GM23338 (cell line): ENCODE results near the gene DOLK. TPM values are rescaled to one million over a fixed set of nuclear protein-coding genes. Genes with fewer than 3 reads are reported as not detected.

Experiments used
- ATAC-seq: fragments of 200-7000 bp; cut with Tn5 transposase; 3 replicates; pipeline ENCODE4 v1.9.1; 2020
- DNase-seq: peaks from one replicate; pipeline ENCODE4 v3.0.0-alpha.2; 2015; ENCODE audit warnings: low spot score
- H2AFZ ChIP-seq: fragments of 200-600 bp; sonication (generic); 2 replicates; pipeline ENCODE4 v1.8.0; 2016; ENCODE audit warnings: antibody characterized with exemption, mild to moderate bottlenecking, moderate library complexity
- H3F3A ChIP-seq: fragments of 200-600 bp; sonication (generic); replicated peaks from 2 replicates; pipeline ENCODE4 v1.8.0; 2017; ENCODE audit warnings: antibody characterized with exemption, mixed run types, low read depth
- H3K27ac ChIP-seq: fragments of 200-600 bp; sonication (generic); 2 replicates; pipeline ENCODE4 v1.6.1; 2016; ENCODE audit warnings: low read depth
- H3K27me3 ChIP-seq: fragments of 200-600 bp; sonication (generic); 2 replicates; pipeline ENCODE4 v1.8.0; 2016; ENCODE audit warnings: mild to moderate bottlenecking, mixed run types, moderate library complexity; ENCODE audit not compliant: insufficient read depth
- H3K36me3 ChIP-seq: fragments of 200-600 bp; sonication (generic); 2 replicates; pipeline ENCODE4 v1.8.0; 2016; ENCODE audit warnings: mild to moderate bottlenecking; ENCODE audit not compliant: insufficient read depth
- H3K4me1 ChIP-seq: fragments of 200-600 bp; sonication (generic); 2 replicates; pipeline ENCODE4 v1.8.0; 2016; ENCODE audit warnings: mild to moderate bottlenecking, moderate library complexity; ENCODE audit not compliant: insufficient read depth
- H3K4me2 ChIP-seq: fragments of 200-600 bp; sonication (generic); 2 replicates; pipeline ENCODE4 v1.7.1; 2017; ENCODE audit warnings: mixed run types
- H3K4me3 ChIP-seq: fragments of 200-600 bp; sonication (generic); 2 replicates; pipeline ENCODE4 v1.6.1; 2016; ENCODE audit warnings: mixed run types
- H3K79me2 ChIP-seq: fragments of 200-600 bp; sonication (generic); replicated peaks from 2 replicates; pipeline ENCODE4 v1.8.0; 2017; ENCODE audit warnings: mild to moderate bottlenecking; ENCODE audit not compliant: insufficient read depth
- H3K9me2 ChIP-seq: fragments of 200-600 bp; sonication (generic); 2 replicates; pipeline ENCODE4 v1.8.0; 2017; ENCODE audit not compliant: insufficient read depth
- H4K20me1 ChIP-seq: fragments of 200-600 bp; sonication (generic); replicated peaks from 2 replicates; pipeline ENCODE4 v1.8.0; 2017; ENCODE audit warnings: mild to moderate bottlenecking; ENCODE audit not compliant: insufficient read depth
- H3K27ac Mint-ChIP-seq: 2 replicates; pipeline ENCODE4 v1.8.0; 2020; ENCODE audit warnings: inconsistent platforms, mild to moderate bottlenecking, moderate library complexity, mixed read lengths
- H3K27me3 Mint-ChIP-seq: 3 replicates; pipeline ENCODE4 v1.8.0; 2022; ENCODE audit warnings: low read depth, mild to moderate bottlenecking, moderate library complexity, mixed read lengths, inconsistent platforms; ENCODE audit not compliant: insufficient read depth, poor library complexity
- H3K36me3 Mint-ChIP-seq: 3 replicates; pipeline ENCODE4 v1.8.0; 2021; ENCODE audit warnings: low read depth, mild to moderate bottlenecking, inconsistent platforms, moderate library complexity, mixed read lengths
- H3K4me1 Mint-ChIP-seq: 3 replicates; pipeline ENCODE4 v1.8.0; 2020; ENCODE audit warnings: mild to moderate bottlenecking, inconsistent platforms, mixed read lengths
- H3K4me3 Mint-ChIP-seq: 3 replicates; pipeline ENCODE4 v1.8.0; 2021; ENCODE audit warnings: moderate library complexity, mild to moderate bottlenecking, inconsistent platforms, mixed read lengths
- H3K9me3 Mint-ChIP-seq: 3 replicates; pipeline ENCODE4 v1.8.0; 2020; ENCODE audit warnings: moderate library complexity, mild to moderate bottlenecking, inconsistent platforms, mixed read lengths
- CTCF ChIP-seq, 2 experiments: fragments of 200-600 bp in 1 of 2; sonication (generic) in 1 of 2; conservative IDR thresholded peaks; 2 replicates each; pipeline versions ENCODE4 v1.5.1 to v1.6.1; 2016 to 2017; ENCODE audit warnings: antibody characterized with exemption in 2 of 2, low read depth in 2 of 2, mild to moderate bottlenecking in 2 of 2, moderate library complexity in 1 of 2
- ETS1 ChIP-seq: IDR thresholded peaks from 2 replicates; pipeline ENCODE4 v1.6.1; 2016; ENCODE audit warnings: antibody characterized with exemption
- EZH2 ChIP-seq: fragments of 200-600 bp; sonication (generic); IDR thresholded peaks from one replicate; pipeline ENCODE4 v1.8.0; 2017; ENCODE audit warnings: antibody characterized with exemption, mild to moderate bottlenecking, low read depth; ENCODE audit not compliant: unreplicated experiment
- EZH2phosphoT487 ChIP-seq: fragments of 200-600 bp; sonication (generic); IDR thresholded peaks from one replicate; pipeline ENCODE4 v1.8.1; 2018; ENCODE audit warnings: antibody characterized with exemption; ENCODE audit not compliant: unreplicated experiment
- STAT1 ChIP-seq: IDR thresholded peaks from one replicate; pipeline ENCODE4 v1.6.1; 2016; ENCODE audit warnings: antibody characterized with exemption; ENCODE audit not compliant: unreplicated experiment
- ZNF114 ChIP-seq: fragments of 250-450 bp; sonication (Bioruptor Pico); IDR thresholded peaks from 2 replicates; pipeline ENCODE4 v1.5.0; 2020; ENCODE audit warnings: mild to moderate bottlenecking, moderate library complexity
- ZNF331 ChIP-seq: fragments of 250-450 bp; sonication (Bioruptor Pico); IDR thresholded peaks from 2 replicates; pipeline ENCODE4 v1.5.0; 2020; ENCODE audit warnings: low read depth, mild to moderate bottlenecking, moderate library complexity
- ZNF462 ChIP-seq: fragments of 250-450 bp; sonication (Bioruptor Pico); IDR thresholded peaks from 2 replicates; pipeline ENCODE4 v1.5.0; 2020; ENCODE audit warnings: mild to moderate bottlenecking, moderate library complexity
- polyA plus RNA-seq: library from polyadenylated mRNA; unstranded; fragments of >200 nt; fragmentation: Nextera tagmentation; extraction: Ambion mirVana; gene quantifications from 2 replicates; pipeline ENCODE4 v1.2.1, GENCODE V29; 2016
- total RNA-seq: library from RNA; depleted of rRNA; stranded (reverse); fragments of >200 nt; shearing (Covaris generic); gene quantifications from 2 replicates; pipeline ENCODE4 v1.2.3, GENCODE V29; 2014

The DOLK gene
- total and polyA plus RNA-seq, 2 experiments from 2014 or later: 9.8 to 20.2 TPM

- peaks cover 6% of the 10 kb centered on the region for H3K27me3 Mint-ChIP-seq
- Histone ChIP-seq H3K4me1 (peaks cover 13% of the 10 kb centered on the region), H3K4me2 (peak overlapping the region; percentile 64), H3K79me2 (peaks cover 31% of the 10 kb centered on the region), H3K9me2 (no peaks in the 10 kb centered on the region), H3F3A (no peaks in the 10 kb centered on the region), H2AFZ (no peak overlapping the region), H4K20me1 (peaks cover 16% of the 10 kb centered on the region; the same call in 1 of the 2 replicates), H3K4me3 (no peak overlapping the region), H3K36me3 (peaks cover 5% of the 10 kb centered on the region; the same call in 1 of the 2 replicates), H3K27ac (peak overlapping the region; percentile 94), H3K27me3 (no peaks in the 10 kb centered on the region)
- H3K9me3 Mint-ChIP-seq: no peaks in the 10 kb centered on the region
- H3K36me3 Mint-ChIP-seq: peaks cover 68% of the 10 kb centered on the region
- H3K4me1 Mint-ChIP-seq: peaks cover 32% of the 10 kb centered on the region
- H3K27ac Mint-ChIP-seq: peak overlapping the region; percentile 95
- ATAC-seq (peak; percentile 26), DNase-seq (peak; percentile 28)
- TF ChIP-seq ZNF331 (CRISPR knock-in tag): no peak
- no peak for TF ChIP-seq CTCF (conservative IDR thresholded peaks at IDR 0.05; ENCODE audit: low read depth in 2 of 2)
- TF ChIP-seq EZH2: no peak
- no peak overlapping the region for H3K4me3 Mint-ChIP-seq
Measured at GRCh38 chr9:128911529-128912035, 35.8 kb downstream of the DOLK start.

- Mint-ChIP-seq H3K27ac (0 out of 2 replicates have a peak overlapping the region, but pooled peaks have one; percentile 95), H3K27me3 (peaks cover 6% of the 10 kb centered on the region), H3K36me3 (peaks cover 67% of the 10 kb centered on the region), H3K4me3 (no peak overlapping the region), H3K9me3 (no peaks in the 10 kb centered on the region), H3K4me1 (peaks cover 32% of the 10 kb centered on the region)
- Histone ChIP-seq H3K27ac (peak overlapping the region; percentile 94; the same call in 1 of the 2 replicates), H3K9me2 (no peaks in the 10 kb centered on the region), H3K79me2 (peaks cover 31% of the 10 kb centered on the region), H3K36me3 (peaks cover 5% of the 10 kb centered on the region; the same call in 1 of the 2 replicates), H3F3A (no peaks in the 10 kb centered on the region), H2AFZ (no peak overlapping the region), H3K4me2 (peak overlapping the region; percentile 64; the same call in 1 of the 2 replicates), H3K4me3 (no peak overlapping the region), H4K20me1 (peaks cover 16% of the 10 kb centered on the region; the same call in 1 of the 2 replicates), H3K27me3 (no peaks in the 10 kb centered on the region), H3K4me1 (peaks cover 13% of the 10 kb centered on the region)
- no peak for ATAC-seq
- DNase-seq: no peak
- no peak for TF ChIP-seq EZH2phosphoT487
- no peak for TF ChIP-seq ZNF462
- TF ChIP-seq ETS1: no peak
- no peak for TF ChIP-seq ZNF114 (CRISPR knock-in tag)
- no peak for TF ChIP-seq STAT1
- TF ChIP-seq EZH2: no peak
Measured at GRCh38 chr9:128910906-128911305, 36.5 kb downstream of the DOLK start.
